ENCODE results near the gene MCM8. TPM values are rescaled to one million over a fixed set of nuclear protein-coding genes. Genes with fewer than 3 reads are reported as not detected.

The MCM8 gene
- polyA plus RNA-seq, 1 donor from 2014 or later, result 5.1 TPM

DNA sequence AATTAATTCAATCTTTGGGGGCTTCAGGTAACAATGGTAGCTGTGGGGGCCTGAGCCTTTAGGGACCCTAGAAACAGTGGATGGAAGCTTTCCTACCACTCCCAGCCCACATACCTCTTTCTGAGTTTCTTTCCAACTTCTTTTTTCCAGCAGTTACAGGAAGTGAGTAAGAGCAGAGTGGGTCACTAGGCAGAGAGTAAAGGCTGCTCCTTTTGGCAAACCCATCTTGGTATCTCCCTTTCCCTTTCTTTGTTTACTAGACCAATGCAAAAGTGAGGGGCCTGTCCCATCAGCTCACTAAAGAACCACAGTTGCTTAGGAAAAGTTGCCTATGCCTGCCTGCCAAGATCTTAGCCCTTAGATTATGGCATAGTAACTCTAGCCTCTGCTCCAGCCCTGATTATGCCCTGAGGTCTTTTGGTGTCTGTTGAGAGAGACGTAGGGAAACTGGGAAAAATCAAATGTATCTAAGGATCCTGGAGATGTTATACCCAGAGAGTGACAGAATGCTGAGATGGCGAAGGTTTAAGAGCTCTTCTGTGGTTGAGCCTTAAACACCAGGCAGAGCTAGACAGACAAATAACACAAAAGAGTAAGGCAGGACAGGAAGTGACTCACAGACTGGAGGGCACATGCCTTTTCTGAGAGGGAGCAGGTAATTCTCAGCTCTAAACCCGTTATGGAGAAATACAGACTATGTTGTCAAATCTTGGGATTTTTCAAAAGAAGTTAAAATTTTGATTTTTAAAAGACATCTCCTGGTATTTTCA lies 31.4 kb upstream of the MCM8 start:
- Histone ChIP-seq H3K27me3 (ENCODE audit: insufficient read depth, low read depth, low read length) (no peaks in the 10 kb centered on the region), H3F3A (ENCODE audit: insufficient read depth, low read length, poor library complexity, severe bottlenecking) (no peaks in the 10 kb centered on the region), H3K79me2 (replicated peaks; ENCODE audit: insufficient read depth, low read length) (peaks cover 2% of the 10 kb centered on the region), H3K36me3 (ENCODE audit: insufficient read depth, low read length) (peaks cover 9% of the 10 kb centered on the region), H3K9me3 (ENCODE audit: low read length) (no peaks in the 10 kb centered on the region), H3K27ac (ENCODE audit: low read length) (no peak overlapping the region), H2AFZ (ENCODE audit: low read depth, low read length) (no peak overlapping the region), H3K4me3 (ENCODE audit: low read length) (no peak overlapping the region), H3K4me2 (ENCODE audit: low read length) (no peak overlapping the region), H3K9me2 (ENCODE audit: insufficient read depth, low read length) (no peaks in the 10 kb centered on the region), H4K20me1 (ENCODE audit: insufficient read depth) (no peaks in the 10 kb centered on the region), H3K9ac (ENCODE audit: low read length) (no peak overlapping the region)
- TF ChIP-seq, protein P1, sequence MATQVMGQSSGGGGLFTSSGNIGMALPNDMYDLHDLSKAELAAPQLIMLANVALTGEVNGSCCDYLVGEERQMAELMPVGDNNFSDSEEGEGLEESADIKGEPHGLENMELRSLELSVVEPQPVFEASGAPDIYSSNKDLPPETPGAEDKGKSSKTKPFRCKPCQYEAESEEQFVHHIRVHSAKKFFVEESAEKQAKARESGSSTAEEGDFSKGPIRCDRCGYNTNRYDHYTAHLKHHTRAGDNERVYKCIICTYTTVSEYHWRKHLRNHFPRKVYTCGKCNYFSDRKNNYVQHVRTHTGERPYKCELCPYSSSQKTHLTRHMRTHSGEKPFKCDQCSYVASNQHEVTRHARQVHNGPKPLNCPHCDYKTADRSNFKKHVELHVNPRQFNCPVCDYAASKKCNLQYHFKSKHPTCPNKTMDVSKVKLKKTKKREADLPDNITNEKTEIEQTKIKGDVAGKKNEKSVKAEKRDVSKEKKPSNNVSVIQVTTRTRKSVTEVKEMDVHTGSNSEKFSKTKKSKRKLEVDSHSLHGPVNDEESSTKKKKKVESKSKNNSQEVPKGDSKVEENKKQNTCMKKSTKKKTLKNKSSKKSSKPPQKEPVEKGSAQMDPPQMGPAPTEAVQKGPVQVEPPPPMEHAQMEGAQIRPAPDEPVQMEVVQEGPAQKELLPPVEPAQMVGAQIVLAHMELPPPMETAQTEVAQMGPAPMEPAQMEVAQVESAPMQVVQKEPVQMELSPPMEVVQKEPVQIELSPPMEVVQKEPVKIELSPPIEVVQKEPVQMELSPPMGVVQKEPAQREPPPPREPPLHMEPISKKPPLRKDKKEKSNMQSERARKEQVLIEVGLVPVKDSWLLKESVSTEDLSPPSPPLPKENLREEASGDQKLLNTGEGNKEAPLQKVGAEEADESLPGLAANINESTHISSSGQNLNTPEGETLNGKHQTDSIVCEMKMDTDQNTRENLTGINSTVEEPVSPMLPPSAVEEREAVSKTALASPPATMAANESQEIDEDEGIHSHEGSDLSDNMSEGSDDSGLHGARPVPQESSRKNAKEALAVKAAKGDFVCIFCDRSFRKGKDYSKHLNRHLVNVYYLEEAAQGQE (IDR thresholded peaks at IDR 0.05; ENCODE audit: borderline replicate concordance), result no peak
- TF ChIP-seq RAD21 (conservative IDR thresholded peaks at IDR 0.05) (no peak), SMC3 (conservative IDR thresholded peaks at IDR 0.05; ENCODE audit: poor library complexity) (no peak), TAF1 (IDR thresholded peaks at IDR 0.05; ENCODE audit: low read depth) (no peak), EZH2 (IDR thresholded peaks at IDR 0.05; ENCODE audit: borderline replicate concordance, insufficient read depth, low read length, poor library complexity, severe bottlenecking) (no peak), POLR2AphosphoS5 (IDR thresholded peaks at IDR 0.05) (no peak), EP300 (conservative IDR thresholded peaks at IDR 0.05; ENCODE audit: poor library complexity, severe bottlenecking) (no peak)
- TF ChIP-seq, protein P2, sequence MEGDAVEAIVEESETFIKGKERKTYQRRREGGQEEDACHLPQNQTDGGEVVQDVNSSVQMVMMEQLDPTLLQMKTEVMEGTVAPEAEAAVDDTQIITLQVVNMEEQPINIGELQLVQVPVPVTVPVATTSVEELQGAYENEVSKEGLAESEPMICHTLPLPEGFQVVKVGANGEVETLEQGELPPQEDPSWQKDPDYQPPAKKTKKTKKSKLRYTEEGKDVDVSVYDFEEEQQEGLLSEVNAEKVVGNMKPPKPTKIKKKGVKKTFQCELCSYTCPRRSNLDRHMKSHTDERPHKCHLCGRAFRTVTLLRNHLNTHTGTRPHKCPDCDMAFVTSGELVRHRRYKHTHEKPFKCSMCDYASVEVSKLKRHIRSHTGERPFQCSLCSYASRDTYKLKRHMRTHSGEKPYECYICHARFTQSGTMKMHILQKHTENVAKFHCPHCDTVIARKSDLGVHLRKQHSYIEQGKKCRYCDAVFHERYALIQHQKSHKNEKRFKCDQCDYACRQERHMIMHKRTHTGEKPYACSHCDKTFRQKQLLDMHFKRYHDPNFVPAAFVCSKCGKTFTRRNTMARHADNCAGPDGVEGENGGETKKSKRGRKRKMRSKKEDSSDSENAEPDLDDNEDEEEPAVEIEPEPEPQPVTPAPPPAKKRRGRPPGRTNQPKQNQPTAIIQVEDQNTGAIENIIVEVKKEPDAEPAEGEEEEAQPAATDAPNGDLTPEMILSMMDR (IDR thresholded peaks at IDR 0.05; ENCODE audit: poor library complexity, severe bottlenecking), result no peak

DNA sequence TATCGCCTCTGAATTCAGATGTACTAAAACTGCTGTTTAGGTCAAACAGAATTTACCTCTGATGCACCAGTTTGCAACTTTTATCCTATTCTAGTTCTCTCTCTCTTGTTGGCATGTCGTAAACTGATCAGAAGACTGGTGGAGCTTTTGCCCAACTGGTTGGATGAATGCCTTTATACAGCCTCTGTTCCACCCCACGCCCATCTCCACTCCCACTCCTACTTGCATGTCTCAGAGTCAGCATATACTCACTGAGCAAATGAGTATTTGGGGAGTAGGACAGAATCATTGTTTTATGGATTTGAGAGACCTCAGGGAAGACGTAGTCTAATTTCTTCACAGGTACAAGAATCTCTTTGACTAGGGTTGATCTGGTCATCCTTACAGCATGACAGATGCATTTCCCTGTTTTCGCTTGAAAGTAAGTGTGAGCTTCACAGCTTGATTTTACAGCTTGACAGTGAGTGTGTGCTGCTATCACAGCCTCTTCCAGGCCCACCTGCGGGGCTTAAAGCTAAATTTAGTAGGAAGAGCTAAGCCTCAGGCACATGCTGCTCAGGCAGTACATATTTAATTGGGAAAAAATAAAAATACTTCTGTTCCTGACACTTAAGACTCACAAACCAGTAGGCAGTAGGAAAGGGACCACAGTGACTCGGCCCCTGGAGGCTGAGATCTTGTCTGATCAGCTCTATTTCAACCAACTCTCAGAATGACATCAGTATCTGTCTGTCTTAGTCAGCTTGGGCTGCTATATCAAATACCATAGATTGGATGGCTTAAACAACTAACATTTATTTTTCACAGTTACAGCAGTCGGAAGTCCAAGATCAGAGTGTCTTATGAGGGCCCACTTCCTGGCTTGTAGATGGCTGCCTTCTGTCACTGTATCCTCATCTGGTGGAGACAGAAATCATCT lies 30.6 kb upstream of the MCM8 start:
- no peaks in the 10 kb centered on the region for H3K9me3 ChIP-seq (ENCODE audit: low read length)
- no peaks in the 10 kb centered on the region for H4K20me1 ChIP-seq (ENCODE audit: insufficient read depth)
- H3K27me3 ChIP-seq (ENCODE audit: insufficient read depth, low read depth, low read length), result no peaks in the 10 kb centered on the region
- no peaks in the 10 kb centered on the region for H3K79me2 ChIP-seq (replicated peaks; ENCODE audit: insufficient read depth, low read length)
- no peak overlapping the region for H3K4me3 ChIP-seq (ENCODE audit: low read length)
- H3K4me2 ChIP-seq (ENCODE audit: low read length), result no peak overlapping the region
- H2AFZ ChIP-seq (ENCODE audit: low read depth, low read length), result no peak overlapping the region
- H3F3A ChIP-seq (ENCODE audit: insufficient read depth, low read length, poor library complexity, severe bottlenecking), result no peaks in the 10 kb centered on the region
- H3K9me2 ChIP-seq (ENCODE audit: insufficient read depth, low read length), result no peaks in the 10 kb centered on the region
- H3K36me3 ChIP-seq (ENCODE audit: insufficient read depth, low read length), result peaks cover 9% of the 10 kb centered on the region
- H3K9ac ChIP-seq (ENCODE audit: low read length), result no peak overlapping the region
- TF ChIP-seq SMC3 (conservative IDR thresholded peaks at IDR 0.05; ENCODE audit: poor library complexity), result no peak
- no peak for TF ChIP-seq MXI1 (conservative IDR thresholded peaks at IDR 0.05; ENCODE audit: poor library complexity, severe bottlenecking)
- TF ChIP-seq POLR2AphosphoS5 (IDR thresholded peaks at IDR 0.05), result no peak
- no peak for TF ChIP-seq EP300 (conservative IDR thresholded peaks at IDR 0.05; ENCODE audit: poor library complexity, severe bottlenecking)
- TF ChIP-seq TAF1 (IDR thresholded peaks at IDR 0.05; ENCODE audit: low read depth), result no peak
- TF ChIP-seq, protein P2 (IDR thresholded peaks at IDR 0.05; ENCODE audit: poor library complexity, severe bottlenecking), result no peak
- no peak for TF ChIP-seq RAD21 (conservative IDR thresholded peaks at IDR 0.05)
- no peak for TF ChIP-seq EZH2 (IDR thresholded peaks at IDR 0.05; ENCODE audit: borderline replicate concordance, insufficient read depth, low read length, poor library complexity, severe bottlenecking)
- TF ChIP-seq, protein P1 (IDR thresholded peaks at IDR 0.05; ENCODE audit: borderline replicate concordance), result no peak
- no peak overlapping the region for H3K27ac ChIP-seq (ENCODE audit: low read length)
